Progenitor cell of endocrine pancreas (in vitro differentiated cells): ENCODE data around the gene HSPBAP1. TPM values are rescaled to one million over a fixed set of nuclear protein-coding genes. Genes with fewer than 3 reads are reported as not detected.

Experiments used
- DNase-seq: peaks from one replicate; pipeline ENCODE4 v3.0.0; 2021; ENCODE audit warnings: low spot score; ENCODE audit not compliant: unreplicated experiment
- H3K27ac Mint-ChIP-seq: 2 replicates; pipeline ENCODE4 v1.8.0; 2021; ENCODE audit warnings: mild to moderate bottlenecking, moderate library complexity, mixed read lengths
- H3K27me3 Mint-ChIP-seq: 2 replicates; pipeline ENCODE4 v1.8.0; 2021; ENCODE audit warnings: mixed read lengths
- H3K36me3 Mint-ChIP-seq: 2 replicates; pipeline ENCODE4 v1.8.0; 2022; ENCODE audit warnings: mixed read lengths; ENCODE audit not compliant: insufficient read depth
- H3K4me1 Mint-ChIP-seq: 2 replicates; pipeline ENCODE4 v1.8.0; 2021; ENCODE audit warnings: low read depth, mixed read lengths
- H3K4me3 Mint-ChIP-seq: 2 replicates; pipeline ENCODE4 v1.8.0; 2021; ENCODE audit warnings: low read depth, mild to moderate bottlenecking, moderate library complexity, mixed read lengths
- H3K9me3 Mint-ChIP-seq: 2 replicates; pipeline ENCODE4 v1.8.0; 2021; ENCODE audit warnings: low read depth, mixed read lengths
- long read RNA-seq: library from polyadenylated mRNA; unstranded; transcript quantifications from one replicate; pipeline ENCODE4 v2.0.0, GENCODE V29; 2020
- total RNA-seq: library from RNA; stranded (reverse); gene quantifications from 2 replicates; pipeline ENCODE4 v1.2.1, GENCODE V29; 2021
- TF ChIP-seq, protein P1 (sequence below): fragments of 200-600 bp; sonication (generic); IDR thresholded peaks from one replicate; pipeline ENCODE4 v1.5.0; 2021; ENCODE audit warnings: antibody characterized with exemption, mild to moderate bottlenecking; ENCODE audit not compliant: unreplicated experiment

The HSPBAP1 gene, protein sequence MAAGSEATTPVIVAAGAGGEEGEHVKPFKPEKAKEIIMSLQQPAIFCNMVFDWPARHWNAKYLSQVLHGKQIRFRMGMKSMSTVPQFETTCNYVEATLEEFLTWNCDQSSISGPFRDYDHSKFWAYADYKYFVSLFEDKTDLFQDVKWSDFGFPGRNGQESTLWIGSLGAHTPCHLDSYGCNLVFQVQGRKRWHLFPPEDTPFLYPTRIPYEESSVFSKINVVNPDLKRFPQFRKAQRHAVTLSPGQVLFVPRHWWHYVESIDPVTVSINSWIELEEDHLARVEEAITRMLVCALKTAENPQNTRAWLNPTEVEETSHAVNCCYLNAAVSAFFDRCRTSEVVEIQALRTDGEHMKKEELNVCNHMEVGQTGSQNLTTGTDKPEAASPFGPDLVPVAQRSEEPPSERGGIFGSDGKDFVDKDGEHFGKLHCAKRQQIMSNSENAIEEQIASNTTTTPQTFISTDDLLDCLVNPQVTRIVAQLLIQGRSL
- 11.9 and 12.8 TPM in 2 replicates for total RNA-seq
- long read RNA-seq, transcript HSPBAP1-201 (8 exons, 1,953 nt), result major isoform, 46 of 56 reads
- long read RNA-seq, partial matches to known transcripts, result 1 of 56 reads
- long read RNA-seq, other reads (novel, unspliced or antisense), result 9 of 56 reads

DNA sequence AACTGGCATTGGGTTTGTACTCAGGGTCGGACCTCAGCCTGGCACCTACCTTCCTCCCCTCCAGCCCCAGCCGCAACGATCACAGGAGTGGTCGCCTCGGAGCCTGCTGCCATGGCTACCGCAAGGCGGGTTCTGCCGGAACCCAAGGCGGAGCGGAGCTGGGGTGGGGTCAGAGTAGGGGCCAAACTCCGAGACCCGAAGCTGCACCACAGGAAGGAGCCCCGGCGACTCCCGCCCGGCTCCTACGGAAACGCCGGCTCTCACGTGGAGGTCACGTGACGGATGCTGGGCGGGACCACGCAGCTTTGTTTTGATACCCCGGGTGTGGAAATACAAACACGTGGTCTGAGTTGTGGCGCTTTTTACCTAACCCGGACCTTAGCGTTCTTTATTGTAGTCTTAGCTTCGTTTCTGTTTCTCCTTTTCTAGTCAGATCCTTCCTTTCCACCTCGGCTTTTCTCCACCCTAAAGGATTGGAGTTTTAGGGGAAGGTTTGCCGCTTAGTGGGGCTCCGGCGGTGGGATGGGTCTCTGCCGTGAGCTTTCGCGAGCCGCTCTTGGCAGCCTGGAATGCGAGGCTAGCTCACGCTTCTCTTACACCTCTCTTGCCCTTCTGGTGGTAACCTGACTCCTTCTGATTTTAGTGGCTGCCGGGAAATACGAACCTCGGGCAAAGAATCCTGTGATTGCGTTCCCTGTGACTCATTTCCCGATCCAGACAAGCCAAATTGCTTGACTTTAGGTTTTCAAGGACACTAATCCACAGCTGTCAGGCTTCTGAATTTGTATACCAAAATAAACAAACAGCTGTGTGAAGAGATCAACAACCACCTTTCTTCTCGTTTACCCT, at the start of gene HSPBAP1:
Gene HSPBAP1 (minus strand): TSS at position 264 of the 849 bp plus-strand sequence. CDS start 151 bp downstream, at position 113.
- Mint-ChIP-seq H3K27ac (peak within 1 kb of the TSS; percentile 100), H3K27me3 (no peaks in the 10 kb centered on the region), H3K4me3 (no peak within 1 kb of the TSS), H3K9me3 (no peaks in the 10 kb centered on the region), H3K36me3 (no peaks in the 10 kb centered on the region), H3K4me1 (peaks cover 22% of the 10 kb centered on the region)
- DNase-seq, result peak; percentile 84
- TF ChIP-seq, protein P1, sequence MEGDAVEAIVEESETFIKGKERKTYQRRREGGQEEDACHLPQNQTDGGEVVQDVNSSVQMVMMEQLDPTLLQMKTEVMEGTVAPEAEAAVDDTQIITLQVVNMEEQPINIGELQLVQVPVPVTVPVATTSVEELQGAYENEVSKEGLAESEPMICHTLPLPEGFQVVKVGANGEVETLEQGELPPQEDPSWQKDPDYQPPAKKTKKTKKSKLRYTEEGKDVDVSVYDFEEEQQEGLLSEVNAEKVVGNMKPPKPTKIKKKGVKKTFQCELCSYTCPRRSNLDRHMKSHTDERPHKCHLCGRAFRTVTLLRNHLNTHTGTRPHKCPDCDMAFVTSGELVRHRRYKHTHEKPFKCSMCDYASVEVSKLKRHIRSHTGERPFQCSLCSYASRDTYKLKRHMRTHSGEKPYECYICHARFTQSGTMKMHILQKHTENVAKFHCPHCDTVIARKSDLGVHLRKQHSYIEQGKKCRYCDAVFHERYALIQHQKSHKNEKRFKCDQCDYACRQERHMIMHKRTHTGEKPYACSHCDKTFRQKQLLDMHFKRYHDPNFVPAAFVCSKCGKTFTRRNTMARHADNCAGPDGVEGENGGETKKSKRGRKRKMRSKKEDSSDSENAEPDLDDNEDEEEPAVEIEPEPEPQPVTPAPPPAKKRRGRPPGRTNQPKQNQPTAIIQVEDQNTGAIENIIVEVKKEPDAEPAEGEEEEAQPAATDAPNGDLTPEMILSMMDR, result no peak

GRCh38 chr3:122835590-122835989, 42.0 kb upstream of the HSPBAP1 start:
- no peaks in the 10 kb centered on the region for H3K4me1 Mint-ChIP-seq

DNA sequence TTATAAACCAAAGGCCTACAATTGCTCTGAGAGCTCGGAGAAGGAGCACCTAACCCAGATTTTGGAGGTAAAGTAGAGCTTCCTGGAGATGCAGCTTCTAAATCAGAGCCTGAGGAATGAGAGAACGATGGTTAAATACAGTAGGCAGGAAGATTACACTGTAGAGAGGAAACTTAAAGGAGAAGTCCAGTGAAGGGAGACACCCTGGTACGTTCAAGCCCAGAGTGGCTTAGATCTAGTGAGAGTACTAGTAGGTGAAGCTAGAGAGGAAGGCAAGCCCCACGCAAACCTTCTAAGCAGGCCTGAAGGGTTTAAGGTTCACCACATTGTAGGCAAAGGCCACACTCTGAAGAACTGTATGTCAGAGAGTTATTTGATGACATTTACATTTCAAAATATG, 34.6 kb upstream of the HSPBAP1 start:
- TF ChIP-seq, protein P1, result no peak
- H3K4me1 Mint-ChIP-seq, result no peaks in the 10 kb centered on the region
- no peaks in the 10 kb centered on the region for H3K9me3 Mint-ChIP-seq
- H3K27me3 Mint-ChIP-seq, result no peaks in the 10 kb centered on the region
- H3K36me3 Mint-ChIP-seq, result peaks cover 11% of the 10 kb centered on the region
- H3K4me3 Mint-ChIP-seq, result no peak overlapping the region
- DNase-seq, result no peak
- H3K27ac Mint-ChIP-seq, result peak overlapping the region; percentile 68

More at GRCh38 chr3:122835590-122835989, 42.0 kb upstream of the HSPBAP1 start:
- Mint-ChIP-seq H3K27me3 (no peaks in the 10 kb centered on the region), H3K4me3 (no peak overlapping the region), H3K36me3 (peaks cover 42% of the 10 kb centered on the region), H3K27ac (no peak overlapping the region), H3K9me3 (peaks cover 17% of the 10 kb centered on the region)
- TF ChIP-seq, protein P1, result no peak
- DNase-seq, result no peak

- DNase-seq, result no peak
- Mint-ChIP-seq H3K27me3 (no peaks in the 10 kb centered on the region), H3K9me3 (no peaks in the 10 kb centered on the region), H3K4me1 (no peaks in the 10 kb centered on the region), H3K4me3 (no peak overlapping the region), H3K27ac (no peak overlapping the region), H3K36me3 (peaks cover 9% of the 10 kb centered on the region)
- TF ChIP-seq, protein P1, result no peak
Observed at GRCh38 chr3:122826278-122826677, 32.6 kb upstream of the HSPBAP1 start.

GRCh38 chr3:122825460-122825859, 31.8 kb upstream of the HSPBAP1 start:
- no peak for DNase-seq
- TF ChIP-seq, protein P1, result no peak
- H3K27me3 Mint-ChIP-seq, result no peaks in the 10 kb centered on the region
- no peak overlapping the region for H3K27ac Mint-ChIP-seq
- no peaks in the 10 kb centered on the region for H3K4me1 Mint-ChIP-seq
- peaks cover 9% of the 10 kb centered on the region for H3K36me3 Mint-ChIP-seq
- no peak overlapping the region for H3K4me3 Mint-ChIP-seq
- no peaks in the 10 kb centered on the region for H3K9me3 Mint-ChIP-seq
